HFF-Myc (cell line): ENCODE results near the gene TGM2.

Source experiments
- DNase-seq: peaks from one replicate; pipeline ENCODE4 v3.0.0-alpha.2; 2011; ENCODE audit warnings: low read depth; ENCODE audit errors: extremely low read depth
- H3K4me3 ChIP-seq: replicated peaks from 2 replicates; pipeline ENCODE4 v1.5.1; 2011; ENCODE audit warnings: low read depth, mild to moderate bottlenecking, control low read depth, low read length
- TF ChIP-seq, protein P1 (sequence below): IDR thresholded peaks from 2 replicates; pipeline ENCODE4 v1.5.1; 2012; ENCODE audit warnings: mild to moderate bottlenecking, low read depth, low read length, control low read depth; ENCODE audit errors: missing control alignments

The TGM2 gene

DNA sequence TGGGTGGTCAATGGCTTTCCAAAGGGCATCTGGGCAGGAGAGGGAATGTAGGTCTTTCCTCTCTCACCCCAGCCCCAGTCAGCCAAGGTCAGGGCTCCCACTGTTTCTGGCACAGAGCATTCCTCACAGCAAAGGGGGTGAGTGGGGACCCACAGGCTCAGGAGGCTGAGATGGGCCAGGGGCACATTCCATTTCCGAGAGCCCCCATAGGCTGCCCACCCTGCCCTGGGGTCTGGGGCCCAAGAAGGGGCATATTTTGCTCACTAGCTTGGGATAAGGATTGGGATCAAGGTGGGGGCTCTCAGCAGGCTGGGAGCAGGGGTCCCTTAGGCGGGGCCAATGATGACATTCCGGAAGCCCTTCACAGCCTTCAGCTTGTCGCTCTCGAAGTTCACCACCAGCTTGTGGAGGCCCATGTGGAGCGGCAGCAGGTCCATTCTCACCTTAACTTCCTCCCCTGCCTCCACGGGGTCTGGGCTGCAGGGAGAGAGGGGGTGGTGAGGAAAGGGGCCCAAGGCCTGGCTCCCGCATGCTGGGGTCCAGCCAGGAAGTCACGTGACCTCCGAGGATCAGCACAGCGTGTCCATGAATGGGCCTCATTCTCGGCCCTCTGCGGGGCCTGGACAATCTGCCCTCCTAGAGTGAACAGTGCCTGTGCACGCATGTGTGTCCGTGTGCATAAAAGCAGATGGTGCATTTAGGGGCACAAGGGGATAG, 35.0 kb downstream of the TGM2 start:
- no peak for DNase-seq
- TF ChIP-seq, protein P1, sequence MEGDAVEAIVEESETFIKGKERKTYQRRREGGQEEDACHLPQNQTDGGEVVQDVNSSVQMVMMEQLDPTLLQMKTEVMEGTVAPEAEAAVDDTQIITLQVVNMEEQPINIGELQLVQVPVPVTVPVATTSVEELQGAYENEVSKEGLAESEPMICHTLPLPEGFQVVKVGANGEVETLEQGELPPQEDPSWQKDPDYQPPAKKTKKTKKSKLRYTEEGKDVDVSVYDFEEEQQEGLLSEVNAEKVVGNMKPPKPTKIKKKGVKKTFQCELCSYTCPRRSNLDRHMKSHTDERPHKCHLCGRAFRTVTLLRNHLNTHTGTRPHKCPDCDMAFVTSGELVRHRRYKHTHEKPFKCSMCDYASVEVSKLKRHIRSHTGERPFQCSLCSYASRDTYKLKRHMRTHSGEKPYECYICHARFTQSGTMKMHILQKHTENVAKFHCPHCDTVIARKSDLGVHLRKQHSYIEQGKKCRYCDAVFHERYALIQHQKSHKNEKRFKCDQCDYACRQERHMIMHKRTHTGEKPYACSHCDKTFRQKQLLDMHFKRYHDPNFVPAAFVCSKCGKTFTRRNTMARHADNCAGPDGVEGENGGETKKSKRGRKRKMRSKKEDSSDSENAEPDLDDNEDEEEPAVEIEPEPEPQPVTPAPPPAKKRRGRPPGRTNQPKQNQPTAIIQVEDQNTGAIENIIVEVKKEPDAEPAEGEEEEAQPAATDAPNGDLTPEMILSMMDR: no peak
- no peak overlapping the region for H3K4me3 ChIP-seq

DNA sequence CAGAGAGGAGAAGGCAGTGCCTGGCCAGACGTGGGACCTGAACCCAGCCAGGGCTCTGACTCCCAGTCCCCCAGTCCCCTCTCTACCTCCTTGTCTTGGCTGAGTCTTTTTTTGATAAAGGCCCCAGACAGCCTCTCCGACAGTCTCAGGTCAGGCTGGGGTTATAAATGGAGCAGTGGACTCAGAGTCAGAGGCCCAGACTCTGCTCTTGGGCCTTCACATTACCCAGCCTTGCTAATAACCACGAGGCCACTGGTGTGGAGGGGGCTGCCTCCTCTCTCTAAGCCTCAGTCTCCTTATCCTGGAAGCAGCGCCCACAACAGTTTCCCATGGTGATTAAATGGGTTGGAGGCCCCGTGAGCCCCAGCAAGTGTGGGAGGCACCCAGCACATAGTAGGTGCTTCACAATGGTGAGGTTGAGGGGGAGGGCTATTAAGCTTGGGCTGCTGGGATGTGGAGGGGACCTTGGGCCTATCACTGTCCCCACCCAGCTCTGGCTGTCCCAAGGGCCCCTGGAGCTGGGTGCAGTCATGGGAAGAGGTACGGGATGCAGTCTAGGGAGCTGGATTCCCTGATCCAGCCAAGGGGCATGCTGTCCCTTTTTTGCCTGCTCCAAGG, 35.7 kb downstream of the TGM2 start:
- no peak overlapping the region for H3K4me3 ChIP-seq
- TF ChIP-seq, protein P1: no peak
- no peak for DNase-seq

DNA sequence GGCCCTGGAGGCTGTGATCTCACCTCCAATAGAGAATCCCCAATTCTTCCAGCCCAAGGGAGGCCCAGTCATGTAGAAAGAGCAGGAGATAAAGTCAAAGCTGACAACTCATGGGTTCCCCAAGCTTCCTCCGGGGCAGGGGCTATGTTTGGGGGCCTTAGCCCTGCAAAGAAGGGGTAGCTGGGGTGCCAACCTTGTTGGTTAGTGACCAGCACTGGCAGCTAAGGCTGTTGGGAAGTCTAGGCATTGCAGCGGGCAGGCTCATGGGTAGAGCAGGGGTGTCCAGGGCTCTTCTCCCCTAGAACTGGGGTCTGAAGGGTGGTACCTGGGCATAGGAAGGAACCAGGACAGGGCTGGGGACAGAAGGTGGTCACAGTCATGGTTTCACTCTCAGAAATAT, 36.4 kb downstream of the TGM2 start:
- DNase-seq: no peak
- no peak overlapping the region for H3K4me3 ChIP-seq
- TF ChIP-seq, protein P1: no peak

DNA sequence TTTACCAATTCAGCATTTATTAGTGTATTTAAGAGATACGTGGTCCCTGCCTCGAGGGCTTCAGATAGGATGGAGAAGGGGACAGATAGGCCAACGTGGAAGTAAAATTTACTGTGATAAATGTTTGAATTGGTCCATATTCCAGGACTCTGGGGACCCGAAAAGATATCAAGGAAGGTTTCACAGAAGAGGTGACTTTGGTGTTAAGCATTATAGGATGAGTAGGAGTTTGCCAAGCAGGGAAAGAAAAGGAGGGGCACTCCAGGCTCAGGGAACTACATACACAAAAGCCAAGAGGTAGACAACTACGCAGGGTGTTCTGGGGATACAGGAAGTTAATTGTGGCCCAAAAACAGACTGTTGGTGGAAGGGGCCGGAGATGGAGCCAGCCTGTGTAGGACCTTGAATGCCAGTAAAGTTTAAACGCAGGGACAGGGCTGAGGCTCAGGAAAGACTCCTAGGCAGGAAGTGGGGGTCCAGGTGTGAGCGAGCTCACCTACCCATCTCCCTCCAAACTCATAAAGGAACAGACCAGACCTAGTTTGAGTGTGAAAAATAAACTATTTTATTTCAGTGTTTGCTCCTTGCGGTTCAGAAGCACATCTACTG, 37.0 kb downstream of the TGM2 start:
- no peak for DNase-seq
- TF ChIP-seq, protein P1: no peak

DNA sequence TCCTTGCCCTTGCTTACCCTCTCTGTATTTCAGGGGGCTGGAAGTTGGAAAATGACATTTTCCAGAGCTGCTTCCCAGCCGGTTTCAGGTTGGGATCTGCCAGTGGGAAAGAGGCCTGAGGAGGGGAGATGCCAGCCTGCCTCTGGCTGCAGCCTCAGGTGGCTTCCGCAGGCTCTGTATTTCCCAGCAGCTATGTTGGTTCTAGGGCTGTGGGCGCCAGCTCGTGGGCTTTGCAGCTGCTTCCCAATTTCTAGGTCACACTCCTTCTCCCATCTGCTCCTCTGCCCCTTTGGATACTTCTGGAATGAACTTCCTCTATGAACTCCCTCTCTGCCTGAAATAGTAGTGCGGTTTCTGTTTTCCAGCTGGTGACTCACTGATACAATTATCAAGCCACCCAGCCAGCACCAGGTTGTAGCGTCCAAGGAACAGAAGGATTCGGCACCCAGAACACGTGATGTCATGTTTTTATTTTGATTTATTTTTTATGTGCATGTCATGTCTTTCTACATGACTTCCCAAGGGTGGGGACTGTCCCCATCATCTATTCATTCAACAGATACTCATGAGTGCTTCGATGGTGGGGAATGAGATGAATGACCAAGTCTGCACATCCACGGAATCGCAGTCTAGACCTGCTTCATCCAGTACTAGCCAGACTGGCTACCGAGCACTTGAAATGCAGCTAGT, 38.0 kb downstream of the TGM2 start:
- no peak overlapping the region for H3K4me3 ChIP-seq
- no peak for DNase-seq
- TF ChIP-seq, protein P1: no peak

More for the DNA sequence above, 37.0 kb downstream of the TGM2 start:
- no peak overlapping the region for H3K4me3 ChIP-seq

DNA sequence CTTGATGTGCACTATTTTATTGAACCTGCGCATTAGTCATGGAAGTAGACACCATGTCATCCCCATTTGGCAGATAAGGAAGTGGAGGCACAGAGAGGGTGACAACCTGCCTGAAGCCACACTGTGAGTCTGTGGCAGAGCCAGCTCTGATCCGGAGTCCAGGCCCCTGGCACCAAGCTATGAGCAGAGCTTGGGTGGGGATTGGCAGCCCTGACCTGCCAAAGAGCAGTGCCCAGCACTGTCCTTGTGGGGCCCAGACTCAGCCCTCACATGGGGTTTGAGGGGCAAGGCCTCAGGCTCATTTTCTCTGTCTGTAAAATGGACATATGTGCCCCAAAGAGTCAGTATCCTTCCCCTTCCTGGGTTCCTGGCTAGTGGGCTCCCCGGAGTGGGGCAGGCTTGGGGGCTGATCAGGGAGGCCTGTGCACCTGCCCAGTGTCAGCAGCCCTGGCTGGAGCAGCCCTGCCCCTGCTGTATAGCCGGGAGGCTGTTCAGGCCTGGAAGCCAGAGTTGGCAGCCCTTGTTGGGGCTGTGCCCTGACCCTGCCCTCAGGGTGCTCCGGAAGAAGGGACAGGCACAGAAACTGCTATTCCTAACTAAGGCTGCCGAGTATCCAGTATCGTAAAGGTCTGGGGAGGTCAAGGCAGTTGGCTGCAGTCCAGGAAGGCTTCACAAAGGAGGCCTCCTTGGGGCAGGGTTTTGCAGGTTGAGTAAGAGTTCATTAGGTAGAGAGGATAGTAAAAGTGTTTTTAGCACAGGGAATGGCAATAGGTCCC, 38.7 kb downstream of the TGM2 start:
- H3K4me3 ChIP-seq: no peak overlapping the region
- TF ChIP-seq, protein P1: no peak
- no peak for DNase-seq
